K562 (cell line): ENCODE data around the gene TMEM88. TPM values are rescaled to one million over a fixed set of nuclear protein-coding genes. Genes with fewer than 3 reads are reported as not detected.

Experiments
- ARID2 ChIP-seq: fragments of 450-650 bp; IDR thresholded peaks from 2 replicates; pipeline ENCODE4 v1.6.1; 2017; ENCODE audit warnings: antibody characterized with exemption, mild to moderate bottlenecking
- DMBX1 ChIP-seq: fragments of 250-450 bp; sonication (Bioruptor Pico); IDR thresholded peaks from 2 replicates; pipeline ENCODE4 v1.8.0; 2022; ENCODE audit warnings: inconsistent platforms, mild to moderate bottlenecking, moderate library complexity, borderline replicate concordance
- FUS ChIP-seq: fragments of 200-400 bp; formaldehyde crosslinking; optimal IDR thresholded peaks from 2 replicates; pipeline ENCODE3; 2017; ENCODE audit warnings: low read depth, low read length
- GABPA ChIP-seq: fragments of 200-800 bp; sonication (Bioruptor generic); conservative IDR thresholded peaks from 2 replicates; pipeline ENCODE4 v1.6.1; 2016; ENCODE audit warnings: low read depth, missing genetic modification characterization, missing compliant biosample characterization
- GABPB2 ChIP-seq: fragments of 250-450 bp; sonication (Bioruptor Pico); conservative IDR thresholded peaks from 2 replicates; pipeline ENCODE4 v1.5.1; 2021; ENCODE audit warnings: mild to moderate bottlenecking
- HDAC3 ChIP-seq: fragments of 450-650 bp; IDR thresholded peaks from 2 replicates; pipeline ENCODE4 v1.6.1; 2018; ENCODE audit warnings: borderline replicate concordance, mild to moderate bottlenecking, moderate library complexity; ENCODE audit not compliant: partially characterized antibody
- HDGF ChIP-seq: fragments of 450-650 bp; IDR thresholded peaks from 2 replicates; pipeline ENCODE4 v1.6.1; 2016
- HIVEP1 ChIP-seq: fragments of 250-450 bp; sonication (Bioruptor Pico); IDR thresholded peaks from 2 replicates; pipeline ENCODE4 v1.4.0; 2020; ENCODE audit warnings: mild to moderate bottlenecking
- KLF13 ChIP-seq: fragments of 450-650 bp; IDR thresholded peaks from 2 replicates; pipeline ENCODE4 v1.6.1; 2016; ENCODE audit warnings: missing genetic modification characterization, low read depth, mild to moderate bottlenecking, missing compliant biosample characterization, moderate library complexity, borderline replicate concordance
- NFIC ChIP-seq: fragments of 450-650 bp; IDR thresholded peaks from 2 replicates; pipeline ENCODE4 v1.6.1; 2017; ENCODE audit warnings: mild to moderate bottlenecking, inconsistent platforms
- NUFIP1 ChIP-seq: fragments of 450-650 bp; IDR thresholded peaks from 2 replicates; pipeline ENCODE4 v1.6.1; 2018; ENCODE audit not compliant: partially characterized antibody
- RBM14 ChIP-seq: fragments of 200-400 bp; formaldehyde crosslinking; IDR thresholded peaks from 2 replicates; pipeline ENCODE4 v1.6.1; 2018; ENCODE audit warnings: low read depth, mild to moderate bottlenecking, low read length, moderate library complexity, borderline replicate concordance; ENCODE audit not compliant: insufficient read depth
- SAP30 ChIP-seq: fragments of 200-600 bp; sonication (generic); IDR thresholded peaks from 2 replicates; pipeline ENCODE4 v1.6.1; 2012; ENCODE audit warnings: borderline replicate concordance, low read depth, mild to moderate bottlenecking, moderate library complexity, low read length, control low read depth, inconsistent platforms; ENCODE audit not compliant: insufficient read depth, poor library complexity, severe bottlenecking
- SMAD4 ChIP-seq: fragments of 250-450 bp; sonication (Bioruptor Pico); conservative IDR thresholded peaks from 2 replicates; pipeline ENCODE4 v1.8.0; 2021; ENCODE audit warnings: inconsistent platforms, mild to moderate bottlenecking, moderate library complexity
- SUPT5H ChIP-seq: fragments of 450-650 bp; IDR thresholded peaks from 2 replicates; pipeline ENCODE4 v1.6.1; 2016
- TFAM ChIP-seq: fragments of 250-450 bp; sonication (Bioruptor Pico); conservative IDR thresholded peaks from 2 replicates; pipeline ENCODE4 v1.5.0; 2021; ENCODE audit warnings: mild to moderate bottlenecking, moderate library complexity
- ZKSCAN8 ChIP-seq: fragments of 200-800 bp; sonication (Bioruptor generic); IDR thresholded peaks from 2 replicates; pipeline ENCODE4 v1.6.1; 2016; ENCODE audit warnings: missing genetic modification characterization, missing compliant biosample characterization
- ZNF175 ChIP-seq: fragments of 200-800 bp; sonication (Bioruptor generic); IDR thresholded peaks from 2 replicates; pipeline ENCODE4 v1.6.1; 2016; ENCODE audit warnings: low read depth, mild to moderate bottlenecking, missing genetic modification characterization, missing compliant biosample characterization
- ZNF184 ChIP-seq: sonication (generic); formaldehyde crosslinking; IDR thresholded peaks from 2 replicates; pipeline ENCODE4 v1.5.0; 2020; ENCODE audit warnings: missing genetic modification reagents
- ZNF561 ChIP-seq: fragments of 450-650 bp; formaldehyde crosslinking; conservative IDR thresholded peaks from 2 replicates; pipeline ENCODE4 v1.4.0; 2020; ENCODE audit warnings: mild to moderate bottlenecking, moderate library complexity
- polyA plus RNA-seq, 8 experiments: library from polyadenylated mRNA; depleted of rRNA in 4 of 8; stranded (reverse) in 5 of 8; unstranded in 3 of 8; fragments of >200 nt; fragmentation: Nextera tagmentation in 2 of 8; fragmentation: Illumina TruSeq in 1 of 8; extraction: Ambion mirVana in 2 of 8; extraction: Trizol in 1 of 8; gene quantifications; 2 replicates each; pipeline versions ENCODE4 v1.2.1 to v1.2.3, GENCODE V29; 2011 to 2014; ENCODE audit warnings: inconsistent platforms in 1 of 8, missing spikeins in 1 of 8
- total RNA-seq, 7 experiments: library from RNA; depleted of rRNA in 6 of 7; stranded (reverse); fragments of >200 nt in 6 of 7; fragmentation: Illumina TruSeq in 2 of 7; extraction: Trizol in 2 of 7; gene quantifications; 2 replicates each; pipeline versions ENCODE4 v1.2.1 to v1.2.3, GENCODE V29; 2011 to 2021; ENCODE audit warnings: low replicate concordance in 1 of 7
- TF ChIP-seq, protein P1 (sequence below): fragments of 250-450 bp; sonication (Bioruptor Pico); IDR thresholded peaks from 2 replicates; pipeline ENCODE4 v1.8.0; 2022; ENCODE audit warnings: inconsistent platforms
- TF ChIP-seq, protein P2 (sequence below), 2 experiments: fragments of 200-800 bp in 1 of 2; sonication (Bioruptor generic) in 1 of 2; sonication (generic) in 1 of 2; formaldehyde crosslinking in 1 of 2; IDR thresholded peaks in 1 of 2; conservative IDR thresholded peaks in 1 of 2; 2 replicates each; pipeline versions ENCODE4 v1.5.0 to v1.6.1; 2016 to 2020; ENCODE audit warnings: missing compliant biosample characterization in 1 of 2, missing genetic modification characterization in 1 of 2, missing genetic modification reagents in 1 of 2
- TF ChIP-seq, protein P3 (sequence below): fragments of 450-650 bp; IDR thresholded peaks from 2 replicates; pipeline ENCODE4 v1.6.1; 2016; ENCODE audit warnings: low read depth, mild to moderate bottlenecking, moderate library complexity
- TF ChIP-seq, protein P4 (sequence below): sonication (generic); formaldehyde crosslinking; IDR thresholded peaks from 2 replicates; pipeline ENCODE4 v1.8.1; 2023; ENCODE audit warnings: mild to moderate bottlenecking, missing genetic modification reagents

The TMEM88 gene
- total and polyA plus RNA-seq, 9 of the 15 experiments (the other 6 are each of a cell fraction or from before 2014, with no cell fraction given), result 0.10 to 1.4 (median 0.36) TPM; not detected in 3

DNA sequence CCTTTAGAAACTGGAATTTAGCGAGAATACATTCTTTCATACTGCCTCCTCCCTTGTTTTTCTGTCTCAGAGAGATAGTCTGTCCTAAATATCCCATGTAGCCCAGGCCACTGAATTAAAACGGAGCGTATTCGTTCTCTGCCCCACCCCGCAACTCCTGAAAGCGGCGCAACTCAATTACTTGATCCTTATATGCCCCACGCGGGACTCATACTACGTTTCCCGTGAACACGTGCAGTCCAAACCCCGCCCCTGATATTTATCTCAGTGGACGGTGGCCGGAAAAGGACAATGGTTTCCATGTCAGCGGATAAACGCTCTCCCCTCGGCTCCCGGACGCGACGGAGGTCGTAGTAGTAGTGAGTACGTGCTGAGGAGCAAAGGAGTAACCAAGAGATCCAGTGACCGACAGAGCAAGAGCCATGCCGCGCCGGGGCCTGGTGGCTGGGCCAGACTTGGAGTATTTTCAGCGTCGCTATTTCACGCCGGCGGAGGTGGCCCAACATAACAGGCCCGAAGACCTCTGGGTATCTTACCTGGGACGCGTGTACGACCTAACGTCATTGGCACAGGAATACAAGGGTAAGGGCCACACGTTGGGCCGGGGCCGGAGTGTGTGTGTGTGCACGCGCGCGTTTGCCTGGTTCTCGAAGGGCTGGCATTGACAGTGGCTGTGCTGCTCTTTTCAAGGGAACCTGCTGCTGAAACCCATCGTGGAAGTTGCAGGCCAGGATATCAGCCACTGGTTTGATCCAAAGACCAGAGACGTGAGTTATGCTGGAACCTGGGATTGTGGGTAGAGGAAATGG is 3.1 kb downstream of the TMEM88 start, which contains the start of gene CYB5D1 (continued):
- TF ChIP-seq, protein P1, sequence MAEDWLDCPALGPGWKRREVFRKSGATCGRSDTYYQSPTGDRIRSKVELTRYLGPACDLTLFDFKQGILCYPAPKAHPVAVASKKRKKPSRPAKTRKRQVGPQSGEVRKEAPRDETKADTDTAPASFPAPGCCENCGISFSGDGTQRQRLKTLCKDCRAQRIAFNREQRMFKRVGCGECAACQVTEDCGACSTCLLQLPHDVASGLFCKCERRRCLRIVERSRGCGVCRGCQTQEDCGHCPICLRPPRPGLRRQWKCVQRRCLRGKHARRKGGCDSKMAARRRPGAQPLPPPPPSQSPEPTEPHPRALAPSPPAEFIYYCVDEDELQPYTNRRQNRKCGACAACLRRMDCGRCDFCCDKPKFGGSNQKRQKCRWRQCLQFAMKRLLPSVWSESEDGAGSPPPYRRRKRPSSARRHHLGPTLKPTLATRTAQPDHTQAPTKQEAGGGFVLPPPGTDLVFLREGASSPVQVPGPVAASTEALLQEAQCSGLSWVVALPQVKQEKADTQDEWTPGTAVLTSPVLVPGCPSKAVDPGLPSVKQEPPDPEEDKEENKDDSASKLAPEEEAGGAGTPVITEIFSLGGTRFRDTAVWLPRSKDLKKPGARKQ (CRISPR knock-in tag), result no peak
- no peak for TF ChIP-seq SMAD4
- TF ChIP-seq SAP30, result peak; percentile 93
- TF ChIP-seq, protein P2, sequence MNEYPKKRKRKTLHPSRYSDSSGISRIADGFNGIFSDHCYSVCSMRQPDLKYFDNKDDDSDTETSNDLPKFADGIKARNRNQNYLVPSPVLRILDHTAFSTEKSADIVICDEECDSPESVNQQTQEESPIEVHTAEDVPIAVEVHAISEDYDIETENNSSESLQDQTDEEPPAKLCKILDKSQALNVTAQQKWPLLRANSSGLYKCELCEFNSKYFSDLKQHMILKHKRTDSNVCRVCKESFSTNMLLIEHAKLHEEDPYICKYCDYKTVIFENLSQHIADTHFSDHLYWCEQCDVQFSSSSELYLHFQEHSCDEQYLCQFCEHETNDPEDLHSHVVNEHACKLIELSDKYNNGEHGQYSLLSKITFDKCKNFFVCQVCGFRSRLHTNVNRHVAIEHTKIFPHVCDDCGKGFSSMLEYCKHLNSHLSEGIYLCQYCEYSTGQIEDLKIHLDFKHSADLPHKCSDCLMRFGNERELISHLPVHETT (CRISPR knock-in tag; conservative IDR thresholded peaks at IDR 0.05 in 1 of 2, IDR thresholded peaks at IDR 0.05 in 1 of 2), result no peak; a peak in 1 of 4 replicates
- no peak for TF ChIP-seq FUS
- 0 out of 2 replicates have a peak, but pooled peaks have one; percentile 59 for TF ChIP-seq SUPT5H
- no peak for TF ChIP-seq NFIC
- TF ChIP-seq TFAM, result no peak
- TF ChIP-seq, protein P3, sequence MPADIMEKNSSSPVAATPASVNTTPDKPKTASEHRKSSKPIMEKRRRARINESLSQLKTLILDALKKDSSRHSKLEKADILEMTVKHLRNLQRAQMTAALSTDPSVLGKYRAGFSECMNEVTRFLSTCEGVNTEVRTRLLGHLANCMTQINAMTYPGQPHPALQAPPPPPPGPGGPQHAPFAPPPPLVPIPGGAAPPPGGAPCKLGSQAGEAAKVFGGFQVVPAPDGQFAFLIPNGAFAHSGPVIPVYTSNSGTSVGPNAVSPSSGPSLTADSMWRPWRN, result no peak
- TF ChIP-seq HDAC3, result no peak
- TF ChIP-seq GABPB2, result no peak
- TF ChIP-seq HDGF, result no peak
- no peak for TF ChIP-seq RBM14
- TF ChIP-seq KLF13 (tag), result no peak
- TF ChIP-seq ZKSCAN8 (CRISPR knock-in tag), result no peak
- no peak for TF ChIP-seq HIVEP1
- peak; percentile 41; the same call in 1 of the 2 replicates for TF ChIP-seq GABPA
- no peak for TF ChIP-seq ZNF561
- TF ChIP-seq ZNF184, result no peak
- TF ChIP-seq NUFIP1, result no peak
- TF ChIP-seq, protein P4, sequence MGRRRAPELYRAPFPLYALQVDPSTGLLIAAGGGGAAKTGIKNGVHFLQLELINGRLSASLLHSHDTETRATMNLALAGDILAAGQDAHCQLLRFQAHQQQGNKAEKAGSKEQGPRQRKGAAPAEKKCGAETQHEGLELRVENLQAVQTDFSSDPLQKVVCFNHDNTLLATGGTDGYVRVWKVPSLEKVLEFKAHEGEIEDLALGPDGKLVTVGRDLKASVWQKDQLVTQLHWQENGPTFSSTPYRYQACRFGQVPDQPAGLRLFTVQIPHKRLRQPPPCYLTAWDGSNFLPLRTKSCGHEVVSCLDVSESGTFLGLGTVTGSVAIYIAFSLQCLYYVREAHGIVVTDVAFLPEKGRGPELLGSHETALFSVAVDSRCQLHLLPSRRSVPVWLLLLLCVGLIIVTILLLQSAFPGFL, result no peak
- no peak for TF ChIP-seq DMBX1
- no peak for TF ChIP-seq ZNF175 (CRISPR knock-in tag)
- TF ChIP-seq ARID2, result no peak
